GM10266 (cell line): Measurements from ENCODE around the gene SPOCK2.

Source experiments
- DNase-seq: peaks from one replicate; pipeline ENCODE4 v3.0.0; 2012; ENCODE audit errors: extremely low spot score
- CTCF ChIP-seq: IDR thresholded peaks from 2 replicates; pipeline ENCODE4 v1.5.1; 2012; ENCODE audit warnings: mild to moderate bottlenecking, low read depth; ENCODE audit not compliant: control insufficient read depth, insufficient read depth; ENCODE audit errors: missing control alignments

The SPOCK2 gene

GRCh38 chr10:72030762-72031543 is 57.4 kb downstream of the SPOCK2 start:
- no peak for DNase-seq
- no peak for TF ChIP-seq CTCF

- no peak for TF ChIP-seq CTCF
- DNase-seq = no peak
Measured at GRCh38 chr10:72029414-72029813, 58.9 kb downstream of the SPOCK2 start.

- DNase-seq = no peak
Measured at GRCh38 chr10:72027498-72027897, 60.9 kb downstream of the SPOCK2 start.

GRCh38 chr10:72026278-72027111 is 61.9 kb downstream of the SPOCK2 start:
- no peak for DNase-seq
- no peak for TF ChIP-seq CTCF

More at GRCh38 chr10:72027498-72027897, 60.9 kb downstream of the SPOCK2 start:
- TF ChIP-seq CTCF = no peak

GRCh38 chr10:72025832-72026231 is 62.5 kb downstream of the SPOCK2 start:
- no peak for DNase-seq
- TF ChIP-seq CTCF = no peak

- no peak for DNase-seq
- TF ChIP-seq CTCF = no peak
Measured at GRCh38 chr10:72025400-72025799, 63.0 kb downstream of the SPOCK2 start.

- no peak for TF ChIP-seq CTCF
- DNase-seq = no peak
Measured at GRCh38 chr10:72024596-72024995, 63.8 kb downstream of the SPOCK2 start.
